Astrocyte (in vitro differentiated cells and primary cell): ENCODE data around the gene TAL2. TPM values are rescaled to one million over a fixed set of nuclear protein-coding genes. Genes with fewer than 3 reads are reported as not detected.

Experiments used
- DNase-seq: peaks from one replicate; pipeline ENCODE4 v3.0.0-alpha.2; 2010; ENCODE audit warnings: low read depth
- FAIRE-seq: peaks from 2 replicates; lab custom pipeline; 2011; peaks lifted over from hg19 to GRCh38; lab: Jason Lieb, UNC
- H2AFZ ChIP-seq: 2 replicates; pipeline ENCODE4 v1.6.0; 2012; ENCODE audit warnings: low read depth, low read length, inconsistent platforms
- H3K27ac ChIP-seq: 2 replicates; pipeline ENCODE4 v1.5.1; 2011; ENCODE audit warnings: low read depth, low read length, inconsistent platforms
- H3K27me3 ChIP-seq: 2 replicates; pipeline ENCODE4 v1.6.0; 2011; ENCODE audit warnings: low read length, inconsistent platforms; ENCODE audit not compliant: insufficient read depth
- H3K36me3 ChIP-seq: 2 replicates; pipeline ENCODE4 v1.5.1; 2011; ENCODE audit warnings: low read length, inconsistent platforms; ENCODE audit not compliant: insufficient read depth
- H3K4me1 ChIP-seq: 2 replicates; pipeline ENCODE4 v1.5.1; 2011; ENCODE audit warnings: low read length, inconsistent platforms; ENCODE audit not compliant: insufficient read depth
- H3K4me2 ChIP-seq: 2 replicates; pipeline ENCODE4 v1.6.0; 2012; ENCODE audit warnings: low read length, inconsistent platforms
- H3K4me3 ChIP-seq: 2 replicates; pipeline ENCODE4 v1.5.1; 2011; ENCODE audit warnings: low read depth, mild to moderate bottlenecking, low read length, inconsistent platforms; ENCODE audit not compliant: insufficient read depth
- H3K79me2 ChIP-seq: 2 replicates; pipeline ENCODE4 v1.6.0; 2012; ENCODE audit warnings: mild to moderate bottlenecking, low read length, inconsistent platforms; ENCODE audit not compliant: insufficient read depth
- H3K9ac ChIP-seq: 2 replicates; pipeline ENCODE4 v1.6.0; 2012; ENCODE audit warnings: mild to moderate bottlenecking, low read length, inconsistent platforms
- H3K9me3 ChIP-seq: 2 replicates; pipeline ENCODE4 v1.5.1; 2012; ENCODE audit warnings: low read depth, mild to moderate bottlenecking, low read length, inconsistent platforms; ENCODE audit not compliant: insufficient read depth
- H4K20me1 ChIP-seq: 2 replicates; pipeline ENCODE4 v1.6.0; 2012; ENCODE audit warnings: low read length, inconsistent platforms; ENCODE audit not compliant: insufficient read depth
- H3K27ac Mint-ChIP-seq: one replicate; pipeline ENCODE4 v1.8.0; 2021; ENCODE audit warnings: mild to moderate bottlenecking, mixed read lengths; ENCODE audit not compliant: unreplicated experiment
- H3K27me3 Mint-ChIP-seq: one replicate; pipeline ENCODE4 v1.8.0; 2021; ENCODE audit warnings: low read depth, mixed read lengths; ENCODE audit not compliant: unreplicated experiment
- H3K36me3 Mint-ChIP-seq: one replicate; pipeline ENCODE4 v1.8.0; 2021; ENCODE audit warnings: low read depth, mixed read lengths; ENCODE audit not compliant: unreplicated experiment
- H3K4me1 Mint-ChIP-seq: one replicate; pipeline ENCODE4 v1.8.0; 2021; ENCODE audit warnings: low read depth, mixed read lengths; ENCODE audit not compliant: unreplicated experiment
- H3K4me3 Mint-ChIP-seq: one replicate; pipeline ENCODE4 v1.8.0; 2021; ENCODE audit warnings: mild to moderate bottlenecking, moderate library complexity, mixed read lengths; ENCODE audit not compliant: unreplicated experiment
- H3K9me3 Mint-ChIP-seq: one replicate; pipeline ENCODE4 v1.8.0; 2021; ENCODE audit warnings: mild to moderate bottlenecking, mixed read lengths; ENCODE audit not compliant: unreplicated experiment
- EZH2 ChIP-seq: IDR thresholded peaks from 2 replicates; pipeline ENCODE4 v1.6.1; 2012; ENCODE audit warnings: mild to moderate bottlenecking, low read length, inconsistent platforms; ENCODE audit not compliant: insufficient read depth
- total RNA-seq: library from RNA; stranded (reverse); gene quantifications from 2 replicates; pipeline ENCODE4 v1.2.1, GENCODE V29; 2021
- TF ChIP-seq, protein P1 (sequence below): IDR thresholded peaks from 2 replicates; pipeline ENCODE4 v1.5.1; 2011; ENCODE audit warnings: low read depth, mild to moderate bottlenecking, inconsistent platforms, low read length, moderate library complexity; ENCODE audit not compliant: insufficient read depth

The TAL2 gene
- total RNA-seq, 1 donor from 2014 or later = not detected

DNA sequence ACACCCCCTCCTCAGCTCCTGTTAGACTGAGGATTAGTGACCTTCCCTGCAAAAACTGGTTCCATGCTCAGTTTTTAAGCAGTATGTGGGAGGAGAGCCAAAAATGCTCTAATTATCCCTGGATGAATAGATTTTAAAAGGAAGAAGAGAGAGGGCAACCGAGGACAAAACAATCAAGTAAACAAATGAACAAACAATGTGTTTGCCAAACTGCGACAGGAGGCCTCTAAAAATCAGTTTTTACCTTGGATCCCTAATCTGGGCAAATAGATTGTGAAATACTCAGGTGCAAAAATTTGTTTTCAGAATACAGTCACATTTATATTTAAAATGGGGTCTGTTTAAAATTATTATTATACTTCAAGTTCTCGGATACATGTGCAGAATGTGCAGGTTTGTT, 8.5 kb downstream of the TAL2 start:
- H3K27me3 ChIP-seq = peaks cover 2% of the 10 kb centered on the region
- no peaks in the 10 kb centered on the region for H3K9me3 Mint-ChIP-seq
- H3K36me3 ChIP-seq = no peaks in the 10 kb centered on the region
- H3K4me2 ChIP-seq = no peak overlapping the region
- FAIRE-seq (no peak), DNase-seq (no peak)
- H3K4me3 ChIP-seq = no peak overlapping the region
- H3K9me3 ChIP-seq = no peaks in the 10 kb centered on the region
- no peaks in the 10 kb centered on the region for H3K4me1 ChIP-seq
- no peak overlapping the region for H2AFZ ChIP-seq
- H3K27ac ChIP-seq = no peak overlapping the region
- TF ChIP-seq, protein P1, sequence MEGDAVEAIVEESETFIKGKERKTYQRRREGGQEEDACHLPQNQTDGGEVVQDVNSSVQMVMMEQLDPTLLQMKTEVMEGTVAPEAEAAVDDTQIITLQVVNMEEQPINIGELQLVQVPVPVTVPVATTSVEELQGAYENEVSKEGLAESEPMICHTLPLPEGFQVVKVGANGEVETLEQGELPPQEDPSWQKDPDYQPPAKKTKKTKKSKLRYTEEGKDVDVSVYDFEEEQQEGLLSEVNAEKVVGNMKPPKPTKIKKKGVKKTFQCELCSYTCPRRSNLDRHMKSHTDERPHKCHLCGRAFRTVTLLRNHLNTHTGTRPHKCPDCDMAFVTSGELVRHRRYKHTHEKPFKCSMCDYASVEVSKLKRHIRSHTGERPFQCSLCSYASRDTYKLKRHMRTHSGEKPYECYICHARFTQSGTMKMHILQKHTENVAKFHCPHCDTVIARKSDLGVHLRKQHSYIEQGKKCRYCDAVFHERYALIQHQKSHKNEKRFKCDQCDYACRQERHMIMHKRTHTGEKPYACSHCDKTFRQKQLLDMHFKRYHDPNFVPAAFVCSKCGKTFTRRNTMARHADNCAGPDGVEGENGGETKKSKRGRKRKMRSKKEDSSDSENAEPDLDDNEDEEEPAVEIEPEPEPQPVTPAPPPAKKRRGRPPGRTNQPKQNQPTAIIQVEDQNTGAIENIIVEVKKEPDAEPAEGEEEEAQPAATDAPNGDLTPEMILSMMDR = no peak
- no peak for TF ChIP-seq EZH2
- no peak overlapping the region for H3K27ac Mint-ChIP-seq
- no peaks in the 10 kb centered on the region for H3K79me2 ChIP-seq
- no peaks in the 10 kb centered on the region for H3K4me1 Mint-ChIP-seq
- no peaks in the 10 kb centered on the region for H3K27me3 Mint-ChIP-seq
- H4K20me1 ChIP-seq = no peaks in the 10 kb centered on the region
- no peak overlapping the region for H3K9ac ChIP-seq
- no peaks in the 10 kb centered on the region for H3K36me3 Mint-ChIP-seq
- H3K4me3 Mint-ChIP-seq = no peak overlapping the region

DNA sequence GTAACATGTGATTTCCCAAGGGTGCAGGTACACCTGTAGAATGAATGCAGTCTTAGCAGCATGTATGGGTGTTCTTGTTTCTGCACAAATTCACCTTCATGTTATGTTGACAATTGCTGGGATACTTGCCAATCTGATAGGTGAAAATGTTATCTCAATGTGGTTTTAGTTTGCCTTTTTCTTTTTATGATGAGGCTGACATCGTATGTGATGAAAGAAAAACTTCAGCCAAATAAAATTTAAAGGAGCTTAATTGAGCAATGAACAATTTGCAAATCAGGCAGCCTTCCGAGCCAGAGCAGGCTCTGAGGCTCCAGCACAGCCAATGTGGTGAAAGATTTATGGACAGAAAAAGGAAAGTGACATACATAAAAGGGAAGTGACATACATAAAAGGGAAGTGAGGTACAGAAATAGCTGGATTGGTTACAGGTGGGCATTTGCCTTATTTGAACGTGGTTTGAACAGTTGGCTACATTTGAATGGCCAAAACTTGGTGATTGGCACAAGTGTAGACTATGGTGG, 10.5 kb downstream of the TAL2 start:
- Histone ChIP-seq H3K4me1 (no peaks in the 10 kb centered on the region), H2AFZ (no peak overlapping the region)

More for the DNA sequence above, 10.5 kb downstream of the TAL2 start:
- no peak for TF ChIP-seq EZH2
- TF ChIP-seq, protein P1 = no peak
- no peak overlapping the region for H3K4me2 ChIP-seq
- no peaks in the 10 kb centered on the region for H3K36me3 ChIP-seq
- DNase-seq = no peak
- Mint-ChIP-seq H3K4me1 (no peaks in the 10 kb centered on the region), H3K9me3 (no peaks in the 10 kb centered on the region), H3K27me3 (peaks cover 3% of the 10 kb centered on the region), H3K36me3 (no peaks in the 10 kb centered on the region), H3K4me3 (no peak overlapping the region), H3K27ac (no peak overlapping the region)
- H3K9ac ChIP-seq = no peak overlapping the region
- H3K9me3 ChIP-seq = no peaks in the 10 kb centered on the region
- no peak overlapping the region for H3K4me3 ChIP-seq
- no peaks in the 10 kb centered on the region for H3K79me2 ChIP-seq
- no peak for FAIRE-seq
- H3K27me3 ChIP-seq = peaks cover 2% of the 10 kb centered on the region
- no peaks in the 10 kb centered on the region for H4K20me1 ChIP-seq
- H3K27ac ChIP-seq = no peak overlapping the region
